Measurements from ENCODE around the gene DCAF7. TPM values are rescaled to one million over a fixed set of nuclear protein-coding genes. Genes with fewer than 3 reads are reported as not detected.

DCAF7 gene
- total RNA-seq, 4 donors from 2014 or later, result 24.9 to 45.2 (median 34.2) TPM

GRCh38 chr17:63571632-63572310 is 21.5 kb downstream of the DCAF7 start:
- Histone ChIP-seq H3K4me3 (no peak overlapping the region), H3K4me1 (peaks cover 0 to 9% (median 0%) of the 10 kb centered on the region in 4 donors), H3K9me3 (no peaks in the 10 kb centered on the region), H3K27ac (replicated peaks in 1 of 4) (no peak overlapping the region), H3K27me3 (no peaks in the 10 kb centered on the region), H3K36me3 (peaks cover 0 to 8% (median 0%) of the 10 kb centered on the region in 4 donors)
- intact Hi-C loops (cut with DNase I), result no loop called here
- WGBS, result 83% methylated on average over 1 of the region's 1 CpG
- DNase-seq (ENCODE audit: extremely low spot score), result no peak
- no peak for TF ChIP-seq EP300 (IDR thresholded peaks at IDR 0.05)
- TF ChIP-seq POLR2A (IDR thresholded peaks at IDR 0.05; ENCODE audit: low read depth), result no peak
- no peak for TF ChIP-seq POLR2AphosphoS5 (IDR thresholded peaks at IDR 0.05)
- TF ChIP-seq CTCF (IDR thresholded peaks at IDR 0.05), result no peak

- Histone ChIP-seq H3K36me3 (peaks cover 0 to 12% (median 2%) of the 10 kb centered on the region in 4 donors), H3K27ac (replicated peaks in 1 of 4) (no peak overlapping the region), H3K9me3 (no peaks in the 10 kb centered on the region), H3K27me3 (no peaks in the 10 kb centered on the region), H3K4me3 (no peak overlapping the region), H3K4me1 (peaks cover 0 to 6% (median 3%) of the 10 kb centered on the region in 4 donors)
- DNase-seq (ENCODE audit: extremely low spot score), result no peak
- TF ChIP-seq POLR2AphosphoS5 (IDR thresholded peaks at IDR 0.05) (no peak), CTCF (IDR thresholded peaks at IDR 0.05) (peak in 2 of 3 experiments; percentile 13 to 25), EP300 (IDR thresholded peaks at IDR 0.05) (no peak), POLR2A (IDR thresholded peaks at IDR 0.05; ENCODE audit: low read depth) (no peak)
- WGBS, result 86% methylated on average over 5 of the region's 5 CpGs
- intact Hi-C loops (cut with DNase I), result no loop called here
Observed at GRCh38 chr17:63573634-63574033, 23.4 kb downstream of the DCAF7 start.

GRCh38 chr17:63578027-63578768 is 27.9 kb downstream of the DCAF7 start:
- no peaks in the 10 kb centered on the region for H3K9me3 ChIP-seq
- peaks cover 0 to 6% (median 0%) of the 10 kb centered on the region in 4 donors for H3K4me1 ChIP-seq
- peaks cover 5 to 44% (median 41%) of the 10 kb centered on the region in 4 donors for H3K36me3 ChIP-seq
- TF ChIP-seq POLR2AphosphoS5 (IDR thresholded peaks at IDR 0.05), result no peak
- no peak for TF ChIP-seq POLR2A (IDR thresholded peaks at IDR 0.05; ENCODE audit: low read depth)
- TF ChIP-seq EP300 (IDR thresholded peaks at IDR 0.05), result no peak
- TF ChIP-seq CTCF (IDR thresholded peaks at IDR 0.05), result no peak
- intact Hi-C loops (cut with DNase I), result no loop called here
- no peak overlapping the region for H3K4me3 ChIP-seq
- no peaks in the 10 kb centered on the region for H3K27me3 ChIP-seq
- no peak overlapping the region for H3K27ac ChIP-seq (replicated peaks in 1 of 4)
- 85% methylated on average over 7 of the region's 7 CpGs for WGBS
- DNase-seq (ENCODE audit: extremely low spot score), result no peak

- Histone ChIP-seq H3K4me3 (no peak overlapping the region), H3K9me3 (no peaks in the 10 kb centered on the region), H3K36me3 (peaks cover 10 to 49% (median 46%) of the 10 kb centered on the region in 4 donors), H3K27ac (replicated peaks in 1 of 4) (no peak overlapping the region), H3K27me3 (no peaks in the 10 kb centered on the region), H3K4me1 (peaks cover 0 to 6% (median 0%) of the 10 kb centered on the region in 4 donors)
- intact Hi-C loops (cut with DNase I), result no loop called here
- TF ChIP-seq EP300 (IDR thresholded peaks at IDR 0.05) (no peak), CTCF (IDR thresholded peaks at IDR 0.05) (no peak), POLR2A (IDR thresholded peaks at IDR 0.05; ENCODE audit: low read depth) (no peak), POLR2AphosphoS5 (IDR thresholded peaks at IDR 0.05) (no peak)
- DNase-seq (ENCODE audit: extremely low spot score), result no peak
- WGBS, result 84% methylated on average over 5 of the region's 5 CpGs
Observed at GRCh38 chr17:63578769-63579111, 28.5 kb downstream of the DCAF7 start.
